Body of pancreas (tissue), 4 donors: ENCODE measurements around the gene TRIM24.

Experiments used
- POLR2A ChIP-seq, 3 donors: fragments of 450-650 bp; IDR thresholded peaks; one replicate each; pipeline ENCODE4 v1.6.1; 2016; ENCODE audit warnings: antibody characterized with exemption in 3 of 3, mild to moderate bottlenecking in 2 of 3
- TF ChIP-seq, protein P1 (sequence below), 7 experiments: fragments of 450-650 bp in 4 of 7; fragments of 200-600 bp in 3 of 7; sonication (generic) in 3 of 7; IDR thresholded peaks; one replicate each; pipeline ENCODE4 v1.5.1; 2016 to 2019; ENCODE audit warnings: antibody characterized with exemption in 7 of 7

DNA sequence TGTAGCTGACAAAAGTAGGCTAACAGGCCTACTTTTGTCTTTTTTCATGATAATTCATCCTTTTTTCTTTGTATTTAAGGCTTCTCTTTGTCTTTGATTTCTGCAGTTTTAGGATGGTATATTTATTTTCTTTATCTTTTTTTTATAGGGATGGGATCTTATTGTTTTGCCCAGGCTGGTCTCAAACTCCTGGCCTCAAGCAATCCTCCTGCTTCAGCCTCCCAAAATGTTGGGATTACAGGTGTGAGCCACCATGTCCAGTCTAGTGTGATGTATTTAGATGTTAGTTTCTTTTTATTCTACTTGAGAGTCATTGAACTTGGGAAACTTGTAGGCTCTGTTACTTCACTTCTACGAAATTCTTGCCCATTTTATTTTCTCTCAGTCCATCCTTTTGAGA is 35.4 kb downstream of the TRIM24 start:
- TF ChIP-seq, protein P1, sequence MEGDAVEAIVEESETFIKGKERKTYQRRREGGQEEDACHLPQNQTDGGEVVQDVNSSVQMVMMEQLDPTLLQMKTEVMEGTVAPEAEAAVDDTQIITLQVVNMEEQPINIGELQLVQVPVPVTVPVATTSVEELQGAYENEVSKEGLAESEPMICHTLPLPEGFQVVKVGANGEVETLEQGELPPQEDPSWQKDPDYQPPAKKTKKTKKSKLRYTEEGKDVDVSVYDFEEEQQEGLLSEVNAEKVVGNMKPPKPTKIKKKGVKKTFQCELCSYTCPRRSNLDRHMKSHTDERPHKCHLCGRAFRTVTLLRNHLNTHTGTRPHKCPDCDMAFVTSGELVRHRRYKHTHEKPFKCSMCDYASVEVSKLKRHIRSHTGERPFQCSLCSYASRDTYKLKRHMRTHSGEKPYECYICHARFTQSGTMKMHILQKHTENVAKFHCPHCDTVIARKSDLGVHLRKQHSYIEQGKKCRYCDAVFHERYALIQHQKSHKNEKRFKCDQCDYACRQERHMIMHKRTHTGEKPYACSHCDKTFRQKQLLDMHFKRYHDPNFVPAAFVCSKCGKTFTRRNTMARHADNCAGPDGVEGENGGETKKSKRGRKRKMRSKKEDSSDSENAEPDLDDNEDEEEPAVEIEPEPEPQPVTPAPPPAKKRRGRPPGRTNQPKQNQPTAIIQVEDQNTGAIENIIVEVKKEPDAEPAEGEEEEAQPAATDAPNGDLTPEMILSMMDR (IDR thresholded peaks at IDR 0.05), result no peak
- TF ChIP-seq POLR2A (IDR thresholded peaks at IDR 0.05), result no peak
